Stimulated activated CD8-positive, alpha-beta memory T cell treated with anti-CD3 and anti-CD28 coated beads, Interleukin-12 subunit alpha, Interleukin-12 subunit beta, amount 100 ng/mL, for 1 hour (primary cell): ENCODE measurements around the gene ZBTB40.

Experiments
- DNase-seq: peaks from one replicate; pipeline ENCODE4 v3.0.0-alpha.2; 2020; ENCODE audit warnings: low read depth

ZBTB40 gene

DNA sequence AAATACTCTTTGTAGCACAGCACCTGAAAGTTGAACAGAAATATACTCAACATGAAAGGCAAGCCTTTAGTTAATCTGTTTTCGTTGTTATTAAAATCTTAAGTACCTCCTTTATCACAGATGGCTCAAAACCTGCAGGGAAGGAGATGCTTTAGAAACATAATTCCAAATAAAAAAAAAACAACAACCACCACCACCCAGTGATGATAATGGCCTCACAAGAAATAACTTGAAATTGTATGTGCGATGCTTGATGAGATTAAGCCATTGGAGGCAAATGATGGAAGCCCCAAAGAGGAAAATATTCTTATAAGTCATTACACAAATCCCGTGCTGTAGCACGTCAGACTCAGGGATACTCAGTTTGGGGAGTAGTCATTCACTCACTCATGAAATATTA is 24.9 kb upstream of the ZBTB40 start:
- no peak for DNase-seq

GRCh38 chr1:22428672-22429071 is 23.0 kb upstream of the ZBTB40 start:
- DNase-seq = no peak

GRCh38 chr1:22431965-22432364 is 19.7 kb upstream of the ZBTB40 start:
- no peak for DNase-seq

GRCh38 chr1:22434717-22435116 is 16.9 kb upstream of the ZBTB40 start:
- DNase-seq = no peak

DNA sequence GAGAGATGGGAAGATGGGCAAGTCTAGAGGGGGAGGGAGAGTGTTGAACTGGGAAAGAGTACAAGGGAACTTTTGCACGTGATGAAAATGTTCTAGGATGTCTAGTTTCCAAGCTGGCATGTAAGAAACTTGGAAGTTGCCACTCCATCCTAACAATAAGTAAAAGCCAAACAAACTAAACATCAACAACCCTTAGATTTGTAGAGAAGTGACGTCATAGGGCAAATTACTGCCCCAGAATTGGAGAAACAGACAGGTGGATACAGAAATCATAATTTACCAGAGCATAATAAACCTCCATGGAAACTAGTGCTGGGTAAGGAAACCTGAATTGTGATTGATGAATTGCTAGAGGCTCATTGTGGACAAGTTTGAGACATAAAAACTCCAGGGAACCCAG is 14.7 kb upstream of the ZBTB40 start:
- no peak for DNase-seq

GRCh38 chr1:22437573-22437972 is 14.1 kb upstream of the ZBTB40 start:
- no peak for DNase-seq

- DNase-seq = no peak
Measured at GRCh38 chr1:22440582-22440981, 11.1 kb upstream of the ZBTB40 start.

GRCh38 chr1:22442212-22442894 is 9.3 kb upstream of the ZBTB40 start:
- no peak for DNase-seq

GRCh38 chr1:22443332-22443731 is 8.3 kb upstream of the ZBTB40 start:
- DNase-seq = no peak

GRCh38 chr1:22444856-22445255 is 6.8 kb upstream of the ZBTB40 start:
- no peak for DNase-seq

DNA sequence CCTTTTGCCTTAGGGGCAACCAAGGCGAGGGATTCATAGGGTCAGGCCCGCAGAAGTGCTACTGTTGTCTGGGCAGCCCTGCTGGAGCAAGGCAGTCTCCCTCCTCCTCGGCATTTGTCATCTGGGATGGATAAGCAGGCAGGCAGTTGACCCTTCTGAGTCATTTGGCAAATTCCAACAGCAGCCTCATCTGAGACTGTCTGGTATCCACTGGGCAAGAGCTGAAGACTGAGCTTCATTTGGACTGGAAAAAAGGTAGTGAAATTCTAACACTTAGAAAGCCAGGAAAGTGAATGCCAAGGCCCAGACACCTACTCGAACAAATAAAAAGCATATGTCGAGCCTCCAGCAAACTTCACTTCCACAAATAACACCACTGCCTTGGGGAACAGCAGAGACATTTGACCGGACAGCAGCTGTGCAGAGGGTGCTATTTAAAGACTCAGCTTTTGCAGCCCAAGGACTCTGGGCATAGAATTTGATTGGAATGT is 4.0 kb upstream of the ZBTB40 start:
- no peak for DNase-seq

GRCh38 chr1:22449636-22450035 is 2.0 kb upstream of the ZBTB40 start:
- no peak for DNase-seq

DNA sequence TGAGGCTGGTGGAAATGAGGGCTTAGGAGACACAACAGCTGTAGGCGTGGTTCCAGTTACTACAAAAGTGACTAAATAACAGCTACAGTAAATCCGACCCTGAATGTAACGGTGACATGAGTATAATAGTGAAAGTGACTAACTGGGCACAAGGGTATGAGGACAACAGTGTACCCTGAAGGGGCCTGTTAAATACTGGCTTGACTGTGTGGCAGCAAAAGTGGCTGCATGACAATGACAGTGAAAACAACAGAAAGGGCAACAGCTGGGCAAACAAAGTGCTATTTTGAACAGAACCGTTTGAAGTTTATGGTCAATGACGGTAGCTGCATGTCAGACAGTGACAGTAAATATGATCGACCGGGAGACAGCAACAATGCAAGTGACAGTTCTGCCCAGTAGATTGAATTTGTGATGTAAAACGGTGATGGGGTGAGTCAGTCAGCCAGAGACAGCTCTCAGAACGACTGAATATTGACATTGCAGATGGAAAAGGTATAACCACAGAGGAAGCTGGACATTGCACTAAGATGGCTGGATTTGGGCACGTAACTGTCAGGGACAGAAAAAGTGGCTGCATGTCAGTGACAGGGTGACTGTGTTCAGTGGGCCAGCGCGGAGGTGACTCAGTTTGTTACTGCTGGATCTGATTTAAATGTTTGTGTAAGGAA is 1.2 kb upstream of the ZBTB40 start:
- DNase-seq = no peak

GRCh38 chr1:22452481-22452957 is 868 bp downstream of the ZBTB40 start:
- no peak for DNase-seq

- DNase-seq = no peak
Measured at GRCh38 chr1:22453181-22453580, 1.5 kb downstream of the ZBTB40 start.

- DNase-seq = no peak
Measured at GRCh38 chr1:22454476-22455056, 2.9 kb downstream of the ZBTB40 start.

GRCh38 chr1:22457345-22457744 is 5.7 kb downstream of the ZBTB40 start:
- no peak for DNase-seq

DNA sequence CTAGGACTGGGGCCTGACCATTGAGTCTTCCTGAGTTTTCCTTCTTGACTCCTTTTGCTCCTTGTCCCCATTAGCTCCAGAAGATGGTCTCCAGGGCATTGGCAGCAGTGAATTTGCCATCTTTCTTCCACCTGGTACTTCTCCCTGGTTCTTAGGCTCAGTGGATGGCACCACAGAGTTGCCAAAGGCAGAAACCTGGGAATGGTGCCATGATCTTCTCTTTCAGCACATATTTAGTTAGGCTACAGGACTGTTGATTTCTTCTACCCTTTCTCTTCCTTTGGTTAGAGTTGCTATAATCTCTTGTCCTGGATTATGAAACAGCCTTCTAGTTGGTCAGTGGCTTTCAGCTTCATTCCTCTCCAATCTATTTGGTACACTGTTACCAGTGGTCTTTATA is 6.2 kb downstream of the ZBTB40 start:
- no peak for DNase-seq

GRCh38 chr1:22461100-22461499 is 9.4 kb downstream of the ZBTB40 start:
- no peak for DNase-seq

DNA sequence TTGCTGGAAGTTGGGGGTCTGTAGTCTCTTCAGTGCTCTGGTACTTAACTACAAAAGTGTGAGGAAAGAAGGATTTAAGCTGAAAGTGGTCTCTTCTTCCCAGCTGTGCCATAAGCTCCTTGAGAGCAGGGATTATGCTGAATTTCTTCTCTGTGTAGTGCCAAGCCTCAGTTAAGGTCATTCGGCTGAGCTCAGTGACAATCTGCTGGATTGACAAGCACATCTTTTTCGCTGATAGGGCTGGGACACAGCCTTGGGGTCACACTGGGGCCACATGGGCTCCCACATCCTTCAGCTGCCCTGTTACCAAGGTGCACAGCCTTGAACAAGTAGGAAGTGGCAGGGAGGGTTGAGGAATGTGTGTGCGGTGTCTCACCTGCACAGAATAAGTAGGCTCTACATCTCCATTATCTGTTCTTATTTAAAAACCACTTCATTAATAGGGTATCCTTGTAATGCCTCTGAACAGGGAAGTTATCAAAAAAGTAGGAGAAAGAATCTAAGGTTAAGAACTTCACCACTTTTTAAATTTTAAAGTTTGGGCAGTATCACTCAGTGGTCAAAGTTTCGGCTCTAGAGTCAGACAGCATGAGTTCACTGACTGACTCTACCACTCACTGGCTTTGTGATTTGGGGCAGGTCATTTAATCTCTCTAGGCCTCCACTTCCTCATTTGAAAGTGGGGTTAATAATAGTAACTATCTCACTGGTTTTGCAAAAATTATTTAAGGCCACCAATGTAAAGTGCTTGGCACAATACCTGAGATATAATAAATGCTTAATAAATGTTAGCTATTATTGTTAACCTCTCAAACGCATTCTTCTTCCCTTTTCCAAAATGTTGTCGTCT is 10.3 kb downstream of the ZBTB40 start:
- DNase-seq = no peak

GRCh38 chr1:22462928-22463327 is 11.3 kb downstream of the ZBTB40 start:
- no peak for DNase-seq

DNA sequence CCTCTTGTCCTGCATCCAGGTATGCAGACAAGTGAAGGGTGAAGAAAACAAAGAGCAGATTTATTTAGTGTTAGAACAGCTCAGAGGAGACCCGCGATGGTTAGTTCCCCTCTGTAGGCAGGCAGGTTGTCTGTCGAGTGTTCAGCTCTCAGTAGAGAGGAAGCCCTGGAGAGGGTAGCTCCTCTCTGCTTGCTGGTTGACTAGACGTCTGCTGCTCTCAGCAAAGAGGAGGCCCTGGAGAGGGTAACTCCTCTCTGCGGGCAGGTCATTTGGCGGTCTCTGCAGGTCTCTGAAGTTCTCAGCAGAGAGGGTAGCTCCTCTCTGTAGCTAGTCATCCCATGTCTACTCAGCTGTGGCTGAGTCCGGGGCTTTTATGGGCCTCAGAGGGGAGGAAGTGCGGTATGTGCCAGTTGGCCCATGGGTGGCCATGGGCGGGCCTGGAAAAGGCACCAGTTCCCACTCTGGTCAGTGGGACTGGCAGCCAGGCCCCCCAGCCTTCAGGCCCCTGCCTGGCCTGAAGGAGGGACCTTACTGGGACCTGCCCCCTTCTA is 13.4 kb downstream of the ZBTB40 start:
- DNase-seq = no peak
